ENCODE data around the gene CBX5. TPM values are rescaled to one million over a fixed set of nuclear protein-coding genes. Genes with fewer than 3 reads are reported as not detected.

Gene CBX5
- polyA plus RNA-seq, 1 of the 3 experiments (the other 2 are of a cell fraction): 11.6 TPM

- TF ChIP-seq PBX3 (IDR thresholded peaks at IDR 0.05): peak; percentile 38
- no peak for TF ChIP-seq EP300 (IDR thresholded peaks at IDR 0.05; ENCODE audit: borderline replicate concordance in 1 of 2, low read depth in 1 of 2, low read length in 1 of 2)
- TF ChIP-seq EZH2phosphoT487 (IDR thresholded peaks at IDR 0.05; ENCODE audit: borderline replicate concordance, low read depth): no peak
- TF ChIP-seq USF2 (IDR thresholded peaks at IDR 0.05; ENCODE audit: borderline replicate concordance, low read depth, low read length): no peak
- peak; percentile 56; the same call in 1 of the 2 replicates for TF ChIP-seq TCF12 (IDR thresholded peaks at IDR 0.05)
- no peak for TF ChIP-seq GATA2 (CRISPR knock-in tag; IDR thresholded peaks at IDR 0.05)
- TF ChIP-seq ELF1 (IDR thresholded peaks at IDR 0.05): no peak
- 0 out of 2 replicates have a peak, but pooled peaks have one; percentile 6 for TF ChIP-seq JUND (IDR thresholded peaks at IDR 0.05)
- no peak for TF ChIP-seq RFX5 (IDR thresholded peaks at IDR 0.05; ENCODE audit: low read length)
- TF ChIP-seq GABPA (IDR thresholded peaks at IDR 0.05; ENCODE audit: low read depth): no peak
- TF ChIP-seq POLR2AphosphoS5 (IDR thresholded peaks at IDR 0.05; ENCODE audit: low read depth, low read length): no peak
- no peak for TF ChIP-seq CHD2 (IDR thresholded peaks at IDR 0.05; ENCODE audit: low read length, partially characterized antibody)
- no peak for TF ChIP-seq MXI1 (IDR thresholded peaks at IDR 0.05; ENCODE audit: low read depth, low read length)
- no peak for TF ChIP-seq USF1 (IDR thresholded peaks at IDR 0.05; ENCODE audit: borderline replicate concordance, low read depth)
- TF ChIP-seq ZBTB33 (IDR thresholded peaks at IDR 0.05; ENCODE audit: borderline replicate concordance, low read depth): no peak
- no peak for TF ChIP-seq TEAD4 (IDR thresholded peaks at IDR 0.05; ENCODE audit: borderline replicate concordance, insufficient read depth)
- TF ChIP-seq NFIC (IDR thresholded peaks at IDR 0.05; ENCODE audit: borderline replicate concordance): peak; percentile 52; the same call in 1 of the 2 replicates
- no peak for TF ChIP-seq CTCF (IDR thresholded peaks at IDR 0.05)
- no peak for TF ChIP-seq SIN3A (IDR thresholded peaks at IDR 0.05; ENCODE audit: borderline replicate concordance, low read depth, low read length)
- TF ChIP-seq YY1 (IDR thresholded peaks at IDR 0.05; ENCODE audit: low read depth): no peak
- no peak for TF ChIP-seq NRF1 (IDR thresholded peaks at IDR 0.05; ENCODE audit: low read depth, low read length)
- no peak for TF ChIP-seq SMC3 (IDR thresholded peaks at IDR 0.05; ENCODE audit: low read depth, low read length)
- TF ChIP-seq RXRA (IDR thresholded peaks at IDR 0.05; ENCODE audit: borderline replicate concordance, low read depth): no peak
Measured at GRCh38 chr12:54258201-54258681, 21.7 kb downstream of the CBX5 start (continued).

All from SK-N-SH (cell line).